ENCODE data around the gene CD4.

DNA sequence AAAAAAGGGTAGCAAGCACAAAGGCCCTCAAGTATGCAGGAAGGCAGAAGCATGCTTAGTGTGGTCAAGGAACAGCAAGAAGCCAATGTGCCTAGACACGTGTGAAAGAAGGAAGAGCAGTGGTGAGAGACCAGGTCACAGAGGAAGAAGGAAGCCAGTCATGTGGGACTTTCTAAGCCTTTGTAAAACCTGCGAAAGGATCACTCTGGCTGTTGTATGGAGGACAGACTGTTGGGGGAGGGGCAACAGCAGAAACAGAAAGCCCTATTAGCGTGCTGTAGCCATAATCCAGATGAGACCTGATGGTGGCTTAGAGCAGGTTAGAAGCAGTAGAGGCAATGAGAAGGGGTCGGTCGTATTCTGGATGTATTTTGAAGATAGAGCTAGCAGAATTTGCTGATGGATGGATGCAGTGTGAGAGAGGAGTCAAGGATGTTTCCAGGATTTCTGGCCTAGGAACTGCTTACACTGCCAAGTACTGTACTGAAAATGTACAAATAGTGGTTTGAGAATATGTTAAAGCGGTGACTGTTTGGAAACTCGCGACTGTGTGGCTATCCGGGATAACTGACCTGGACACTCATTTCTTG, 30.7 kb upstream of the CD4 start:
- TF ChIP-seq POLR2A (IDR thresholded peaks at IDR 0.05) (no peak), CTCF (IDR thresholded peaks at IDR 0.05) (no peak)
